Osteocyte (in vitro differentiated cells): ENCODE results near the gene TAS1R1. TPM values are rescaled to one million over a fixed set of nuclear protein-coding genes. Genes with fewer than 3 reads are reported as not detected.

ENCODE experiments used
- DNase-seq: peaks from one replicate; pipeline ENCODE4 v3.0.0; 2021; ENCODE audit warnings: mixed read lengths; ENCODE audit not compliant: unreplicated experiment; ENCODE audit errors: extremely low spot score
- H3K27ac Mint-ChIP-seq: one replicate; pipeline ENCODE4 v1.8.0; 2021; ENCODE audit warnings: mild to moderate bottlenecking, mixed read lengths; ENCODE audit not compliant: unreplicated experiment
- H3K27me3 Mint-ChIP-seq: one replicate; pipeline ENCODE4 v1.8.0; 2021; ENCODE audit warnings: mixed read lengths; ENCODE audit not compliant: unreplicated experiment
- H3K36me3 Mint-ChIP-seq: one replicate; pipeline ENCODE4 v1.8.0; 2021; ENCODE audit warnings: mixed read lengths; ENCODE audit not compliant: unreplicated experiment
- H3K4me1 Mint-ChIP-seq: one replicate; pipeline ENCODE4 v1.8.0; 2021; ENCODE audit warnings: mixed read lengths; ENCODE audit not compliant: unreplicated experiment
- H3K4me3 Mint-ChIP-seq: one replicate; pipeline ENCODE4 v1.8.0; 2021; ENCODE audit warnings: mild to moderate bottlenecking, moderate library complexity, mixed read lengths; ENCODE audit not compliant: unreplicated experiment
- H3K9me3 Mint-ChIP-seq: one replicate; pipeline ENCODE4 v1.8.0; 2021; ENCODE audit warnings: mixed read lengths; ENCODE audit not compliant: unreplicated experiment
- total RNA-seq: library from RNA; stranded (reverse); gene quantifications from 2 replicates; pipeline ENCODE4 v1.2.1, GENCODE V29; 2021
- TF ChIP-seq, protein P1 (sequence below): fragments of 200-600 bp; sonication (generic); IDR thresholded peaks from 2 replicates; pipeline ENCODE4 v1.5.0; 2021; ENCODE audit warnings: antibody characterized with exemption, mild to moderate bottlenecking, moderate library complexity

The TAS1R1 gene
- total RNA-seq, 1 donor from 2014 or later, result not detected

DNA sequence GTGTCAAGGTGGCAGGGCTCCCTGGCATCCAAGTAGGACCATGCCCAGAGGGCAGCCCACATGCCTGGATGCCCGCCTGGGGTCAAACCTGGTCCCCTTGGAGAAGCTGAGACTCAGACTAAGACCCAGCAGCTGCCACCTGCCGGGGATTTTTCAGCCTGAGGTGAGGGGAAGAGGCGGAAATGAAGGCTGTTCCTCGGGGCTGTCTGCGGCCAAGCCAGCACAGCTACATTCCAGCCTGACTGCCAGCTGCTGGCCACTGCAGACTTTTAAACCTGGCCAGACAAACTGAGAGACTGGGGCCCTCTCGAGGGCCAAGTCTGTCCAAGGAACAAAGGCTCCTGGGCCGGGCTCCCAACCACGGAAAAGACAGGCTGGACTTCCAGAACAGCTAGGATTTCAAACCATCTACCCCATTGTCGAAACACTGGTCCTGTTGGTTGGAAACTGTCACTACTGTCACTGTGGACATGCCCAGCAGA is 41.7 kb upstream of the TAS1R1 start:
- Mint-ChIP-seq H3K4me3 (no peak overlapping the region), H3K27ac (peak overlapping the region; percentile 69), H3K36me3 (no peaks in the 10 kb centered on the region), H3K27me3 (no peaks in the 10 kb centered on the region), H3K9me3 (no peaks in the 10 kb centered on the region), H3K4me1 (peaks cover 42% of the 10 kb centered on the region)
- TF ChIP-seq, protein P1, sequence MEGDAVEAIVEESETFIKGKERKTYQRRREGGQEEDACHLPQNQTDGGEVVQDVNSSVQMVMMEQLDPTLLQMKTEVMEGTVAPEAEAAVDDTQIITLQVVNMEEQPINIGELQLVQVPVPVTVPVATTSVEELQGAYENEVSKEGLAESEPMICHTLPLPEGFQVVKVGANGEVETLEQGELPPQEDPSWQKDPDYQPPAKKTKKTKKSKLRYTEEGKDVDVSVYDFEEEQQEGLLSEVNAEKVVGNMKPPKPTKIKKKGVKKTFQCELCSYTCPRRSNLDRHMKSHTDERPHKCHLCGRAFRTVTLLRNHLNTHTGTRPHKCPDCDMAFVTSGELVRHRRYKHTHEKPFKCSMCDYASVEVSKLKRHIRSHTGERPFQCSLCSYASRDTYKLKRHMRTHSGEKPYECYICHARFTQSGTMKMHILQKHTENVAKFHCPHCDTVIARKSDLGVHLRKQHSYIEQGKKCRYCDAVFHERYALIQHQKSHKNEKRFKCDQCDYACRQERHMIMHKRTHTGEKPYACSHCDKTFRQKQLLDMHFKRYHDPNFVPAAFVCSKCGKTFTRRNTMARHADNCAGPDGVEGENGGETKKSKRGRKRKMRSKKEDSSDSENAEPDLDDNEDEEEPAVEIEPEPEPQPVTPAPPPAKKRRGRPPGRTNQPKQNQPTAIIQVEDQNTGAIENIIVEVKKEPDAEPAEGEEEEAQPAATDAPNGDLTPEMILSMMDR, result no peak
- no peak for DNase-seq

DNA sequence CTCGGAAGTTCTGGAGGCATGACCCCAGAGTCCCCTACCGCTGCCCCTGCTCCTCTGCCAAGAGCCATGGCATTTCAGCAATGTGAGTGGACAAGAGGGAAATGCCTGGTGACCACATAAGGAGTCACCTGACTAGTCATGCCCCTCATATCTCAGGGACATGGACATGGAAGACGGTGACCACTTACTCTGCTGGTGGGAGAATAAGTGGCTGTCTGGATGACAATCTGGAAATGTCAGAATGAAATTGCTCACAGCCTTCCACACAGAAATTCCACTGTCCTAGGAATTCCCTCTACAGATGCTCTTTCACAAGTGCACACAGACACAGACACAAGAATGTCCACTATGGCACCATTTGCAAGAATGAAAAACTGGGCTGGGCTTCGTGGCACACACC is 39.3 kb upstream of the TAS1R1 start:
- peaks cover 65% of the 10 kb centered on the region for H3K4me1 Mint-ChIP-seq
- DNase-seq, result no peak
- H3K9me3 Mint-ChIP-seq, result no peaks in the 10 kb centered on the region
- H3K27ac Mint-ChIP-seq, result no peak overlapping the region
- TF ChIP-seq, protein P1, result no peak
- H3K27me3 Mint-ChIP-seq, result no peaks in the 10 kb centered on the region
- H3K4me3 Mint-ChIP-seq, result no peak overlapping the region
- no peaks in the 10 kb centered on the region for H3K36me3 Mint-ChIP-seq

DNA sequence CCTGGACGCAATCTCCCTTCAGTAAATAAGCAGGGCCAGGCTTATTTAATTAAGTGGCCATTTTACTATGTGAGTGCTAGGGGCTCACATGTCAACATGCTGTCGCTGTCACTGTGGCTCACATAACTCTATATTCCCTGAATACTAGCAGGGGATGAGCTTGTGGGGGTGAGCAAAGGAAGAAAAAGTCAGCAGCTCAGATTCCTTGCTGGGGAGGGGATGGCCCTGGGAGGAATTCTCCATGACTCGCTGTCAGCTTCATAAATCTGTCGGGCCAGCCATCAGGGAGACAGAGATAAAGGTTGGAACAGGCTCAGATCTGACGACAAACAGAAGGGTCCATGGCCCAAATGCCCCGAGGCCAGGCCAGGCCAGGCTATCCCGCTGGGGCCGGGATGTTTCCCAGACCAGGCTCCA is 37.7 kb upstream of the TAS1R1 start:
- H3K4me1 Mint-ChIP-seq, result peaks cover 64% of the 10 kb centered on the region
- no peak for DNase-seq
- H3K27me3 Mint-ChIP-seq, result no peaks in the 10 kb centered on the region
- no peak overlapping the region for H3K4me3 Mint-ChIP-seq
- TF ChIP-seq, protein P1, result no peak
- no peaks in the 10 kb centered on the region for H3K9me3 Mint-ChIP-seq
- H3K36me3 Mint-ChIP-seq, result no peaks in the 10 kb centered on the region
- peak overlapping the region; percentile 50 for H3K27ac Mint-ChIP-seq

DNA sequence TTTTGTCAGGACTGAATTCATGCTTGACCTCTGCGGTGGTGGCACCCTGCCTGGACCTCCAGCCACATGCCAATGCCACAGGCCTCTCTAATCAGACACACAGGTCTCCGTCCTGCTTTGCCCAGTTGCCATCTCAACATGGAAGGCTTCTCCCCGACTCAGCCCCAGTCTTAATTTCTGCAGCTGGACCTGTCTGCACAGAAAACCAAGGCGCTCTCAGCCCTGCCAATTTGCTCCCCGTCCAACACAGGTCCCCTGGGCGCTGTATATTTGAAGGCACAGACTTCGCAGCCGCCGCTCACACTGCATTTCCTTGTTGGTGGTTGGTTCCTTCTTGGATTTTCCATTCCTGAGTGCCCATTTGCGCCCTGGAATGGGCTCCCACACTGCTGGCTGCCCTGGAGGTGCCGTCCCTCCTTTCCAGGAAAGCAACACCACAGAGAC is 35.6 kb upstream of the TAS1R1 start:
- H3K36me3 Mint-ChIP-seq, result no peaks in the 10 kb centered on the region
- no peak for DNase-seq
- H3K27me3 Mint-ChIP-seq, result no peaks in the 10 kb centered on the region
- TF ChIP-seq, protein P1, result no peak
- no peaks in the 10 kb centered on the region for H3K9me3 Mint-ChIP-seq
- H3K4me3 Mint-ChIP-seq, result peak overlapping the region; percentile 42
- H3K27ac Mint-ChIP-seq, result peak overlapping the region; percentile 88
- peaks cover 54% of the 10 kb centered on the region for H3K4me1 Mint-ChIP-seq

DNA sequence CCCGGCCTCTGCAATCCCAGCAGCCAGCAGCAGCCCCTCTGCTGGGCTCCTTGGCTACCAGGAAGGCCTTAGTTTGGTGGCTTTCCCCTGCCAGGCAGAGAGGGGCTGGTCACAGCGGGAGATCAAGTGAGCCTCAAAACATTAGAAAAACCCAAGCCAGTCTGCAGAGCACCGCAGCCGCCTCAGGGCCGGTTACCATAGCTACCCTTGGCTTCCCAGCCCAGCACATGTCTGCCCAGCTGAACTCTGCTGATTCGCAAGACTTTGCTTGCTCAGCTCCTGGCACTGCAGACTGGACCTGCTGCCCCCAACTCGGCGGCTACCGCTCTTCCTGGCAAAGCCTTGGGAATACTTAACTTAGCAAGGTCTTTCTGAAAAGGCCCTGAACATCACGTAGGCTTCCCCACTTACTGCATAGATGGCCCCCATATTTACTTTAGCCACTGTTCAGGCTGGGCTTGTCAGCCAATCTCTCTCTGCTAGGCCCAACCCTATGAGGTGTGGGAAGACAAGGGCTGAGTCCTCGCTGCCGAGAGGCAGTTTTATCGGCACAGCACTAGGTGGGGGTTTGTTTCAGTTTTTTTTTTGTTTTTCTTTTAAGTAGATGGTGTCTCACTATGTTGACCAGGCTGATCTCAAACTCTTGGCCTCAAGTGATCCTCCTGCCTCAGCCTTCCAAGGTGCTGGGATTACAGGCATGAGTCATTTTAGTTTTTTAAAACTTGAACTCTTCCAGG is 35.0 kb upstream of the TAS1R1 start:
- Mint-ChIP-seq H3K9me3 (no peaks in the 10 kb centered on the region), H3K27ac (peak overlapping the region; percentile 88), H3K4me1 (peaks cover 54% of the 10 kb centered on the region), H3K27me3 (no peaks in the 10 kb centered on the region), H3K36me3 (no peaks in the 10 kb centered on the region), H3K4me3 (peak overlapping the region; percentile 42)
- TF ChIP-seq, protein P1, result no peak
- peak; percentile 93 for DNase-seq
